HepG2 (cell line): ENCODE data around the gene NYAP1. TPM values are rescaled to one million over a fixed set of nuclear protein-coding genes. Genes with fewer than 3 reads are reported as not detected.

Source experiments
- ATAC-seq: fragments of 200-7000 bp; cut with Tn5 transposase; 3 replicates; pipeline ENCODE4 v1.9.1; 2020; ENCODE audit warnings: mild to moderate bottlenecking, moderate library complexity
- BruUV-seq: library from RNA; stranded (reverse); fragments of 400-500 nt; replicated peaks from 2 replicates; lab custom pipeline; 2021; lab: Mats Ljungman, UMichigan
- CTCF ChIA-PET: fragments of 300-600 bp; formaldehyde crosslinking; extraction: SDS; loops from one replicate; lab custom pipeline; 2021; ENCODE audit warnings: low total read pairs, inconsistent platforms, low intra/inter-chr PET ratio; lab: Yijun Ruan, JAX
- POLR2A ChIA-PET: fragments of 350-600 bp; sonication (Branson Sonifier 250); formaldehyde crosslinking; loops from one replicate; lab custom pipeline; 2020; ENCODE audit warnings: antibody characterized with exemption, inconsistent platforms; lab: Yijun Ruan, JAX
- DNase-seq: peaks from one replicate; pipeline ENCODE4 v3.0.0-alpha.2; 2015; ENCODE audit warnings: low spot score
- FAIRE-seq: peaks from 3 replicates; lab custom pipeline; 2011; peaks lifted over from hg19 to GRCh38; lab: Jason Lieb, UNC
- H2AFZ ChIP-seq: one replicate; pipeline ENCODE4 v1.6.1; 2011; ENCODE audit warnings: low read length, inconsistent platforms
- H3K27ac ChIP-seq: fragments of 300-600 bp; 3 replicates; pipeline ENCODE4 v1.8.0; 2011; ENCODE audit warnings: mixed run types, mild to moderate bottlenecking, mixed read lengths, low read length, inconsistent platforms; ENCODE audit not compliant: insufficient read depth; ENCODE audit errors: extremely low read length
- H3K27me3 ChIP-seq, 2 experiments: fragments of 200-600 bp in 1 of 2; 2 replicates in 1 of 2; 3 replicates in 1 of 2; pipeline versions ENCODE4 v1.6.0 to v1.8.0; 2011; ENCODE audit warnings: low read length in 2 of 2, mild to moderate bottlenecking in 2 of 2, moderate library complexity in 2 of 2, inconsistent platforms in 1 of 2; ENCODE audit not compliant: insufficient read depth in 2 of 2, control insufficient read depth in 1 of 2
- H3K36me3 ChIP-seq, 2 experiments: fragments of 200-600 bp in 1 of 2; replicated peaks in 1 of 2; 2 replicates in 1 of 2; 3 replicates in 1 of 2; pipeline versions ENCODE4 v1.5.1 to v1.8.0; 2011; ENCODE audit warnings: low read length in 2 of 2, inconsistent platforms in 1 of 2; ENCODE audit not compliant: insufficient read depth in 2 of 2, control insufficient read depth in 1 of 2
- H3K4me1 ChIP-seq: 2 replicates; pipeline ENCODE4 v1.5.1; 2012; ENCODE audit warnings: low read length, inconsistent platforms; ENCODE audit not compliant: insufficient read depth
- H3K4me2 ChIP-seq: 2 replicates; pipeline ENCODE4 v1.6.0; 2011; ENCODE audit warnings: low read depth, low read length, inconsistent platforms
- H3K4me3 ChIP-seq, 3 experiments: fragments of 200-600 bp in 1 of 3; sonication (generic), shearing (Covaris generic) in 1 of 3; replicated peaks in 1 of 3; 2 replicates each; pipeline ENCODE4 v1.5.1; 2011 to 2016; ENCODE audit warnings: low read length in 3 of 3, inconsistent platforms in 2 of 3, low read depth in 2 of 3, mild to moderate bottlenecking in 2 of 3, control low read depth in 1 of 3, mixed read lengths in 1 of 3; ENCODE audit not compliant: insufficient read depth in 1 of 3
- H3K79me2 ChIP-seq: one replicate; pipeline ENCODE4 v1.6.1; 2011; ENCODE audit warnings: low read length, inconsistent platforms; ENCODE audit not compliant: insufficient read depth
- H3K9ac ChIP-seq: 2 replicates; pipeline ENCODE4 v1.6.0; 2011; ENCODE audit warnings: mild to moderate bottlenecking, low read depth, low read length, inconsistent platforms; ENCODE audit not compliant: insufficient read depth
- H3K9me3 ChIP-seq: 2 replicates; pipeline ENCODE4 v1.5.1; 2012; ENCODE audit warnings: mild to moderate bottlenecking, low read length
- H4K20me1 ChIP-seq: 2 replicates; pipeline ENCODE4 v1.6.0; 2011; ENCODE audit warnings: inconsistent platforms, mild to moderate bottlenecking, low read length, moderate library complexity; ENCODE audit not compliant: insufficient read depth
- ARID4A ChIP-seq: sonication (generic); formaldehyde crosslinking; IDR thresholded peaks from 2 replicates; pipeline ENCODE4 v1.5.0; 2020; ENCODE audit warnings: mild to moderate bottlenecking, missing genetic modification reagents, borderline replicate concordance
- GLI4 ChIP-seq: sonication (generic); formaldehyde crosslinking; IDR thresholded peaks from 2 replicates; pipeline ENCODE4 v1.5.1; 2020; ENCODE audit warnings: missing genetic modification reagents, mild to moderate bottlenecking, moderate library complexity, borderline replicate concordance
- HOXA7 ChIP-seq: sonication (generic); formaldehyde crosslinking; IDR thresholded peaks from 2 replicates; pipeline ENCODE4 v1.8.1; 2022; ENCODE audit warnings: mild to moderate bottlenecking, missing genetic modification reagents, moderate library complexity
- KDM6A ChIP-seq: IDR thresholded peaks from 2 replicates; pipeline ENCODE4 v1.6.1; 2016; ENCODE audit warnings: low read depth
- NCOA5 ChIP-seq: sonication (generic); formaldehyde crosslinking; IDR thresholded peaks from 2 replicates; pipeline ENCODE4 v1.4.0; 2020; ENCODE audit warnings: missing genetic modification reagents
- PHF21A ChIP-seq: sonication (generic); formaldehyde crosslinking; IDR thresholded peaks from 2 replicates; pipeline ENCODE4 v1.5.0; 2020; ENCODE audit warnings: mild to moderate bottlenecking, missing genetic modification reagents
- ZFYVE20 ChIP-seq: sonication (generic); formaldehyde crosslinking; IDR thresholded peaks from 2 replicates; pipeline ENCODE4 v1.8.0; 2023; ENCODE audit warnings: low read depth, mild to moderate bottlenecking, moderate library complexity, missing genetic modification reagents, borderline replicate concordance
- ZHX2 ChIP-seq, 2 experiments: sonication (generic) in 1 of 2; formaldehyde crosslinking in 1 of 2; IDR thresholded peaks; 2 replicates each; pipeline versions ENCODE4 v1.6.1 to v1.9.0; 2014 to 2022; ENCODE audit warnings: antibody characterized with exemption in 1 of 2, borderline replicate concordance in 1 of 2, inconsistent platforms in 1 of 2, low read depth in 1 of 2, missing genetic modification reagents in 1 of 2
- ZNF468 ChIP-seq: sonication (generic); formaldehyde crosslinking; IDR thresholded peaks from 2 replicates; pipeline ENCODE4 v1.8.0; 2022; ENCODE audit warnings: mild to moderate bottlenecking, moderate library complexity, missing genetic modification reagents
- WGBS: methylation state at CpG from one replicate; pipeline ENCODE4 v1.1.6; 2017; ENCODE audit warnings: low lambda C conversion rate; 5-methylcytosine and 5-hydroxymethylcytosine counted together
- in situ Hi-C: cut with HindIII; loops from 2 replicates; pipeline ENCODE4 v1.10.0; 2017; ENCODE audit warnings: low pct_unique_long_range_greater_than_20kb; ENCODE audit not compliant: extremely low pct_ligation_motif_present
- intact Hi-C: fragments of 100-400 bp; cut with micrococcal nuclease; formaldehyde crosslinking; loops from one replicate; pipeline ENCODE4 v1.10.0; 2022; ENCODE audit not compliant: unreplicated experiment
- polyA plus RNA-seq, 8 experiments: library from polyadenylated mRNA; depleted of rRNA in 3 of 8; stranded (reverse) in 7 of 8; unstranded in 1 of 8; fragments of >200 nt; fragmentation: Illumina TruSeq in 4 of 8; extraction: Trizol in 4 of 8; gene quantifications; 2 replicates each; pipeline versions ENCODE4 v1.2.1 to v1.2.3, GENCODE V29; 2011 to 2016; ENCODE audit warnings: low read depth in 4 of 8, missing spikeins in 1 of 8, mixed read lengths in 1 of 8; ENCODE audit not compliant: insufficient read depth in 1 of 8
- total RNA-seq, 5 experiments: library from RNA; depleted of rRNA; stranded (reverse); fragments of >200 nt; fragmentation: Illumina TruSeq; extraction: Trizol; gene quantifications; 2 replicates each; pipeline ENCODE4 v1.2.3, GENCODE V29; 2016; ENCODE audit warnings: low read depth in 1 of 5

Gene NYAP1
- total and polyA plus RNA-seq, 2 of the 13 experiments (the other 11 are each of a cell fraction or from before 2014, with no cell fraction given): 0.15 to 0.46 TPM

- H3K9me3 ChIP-seq: no peaks in the 10 kb centered on the region
- FAIRE-seq: no peak
- H3K4me3 ChIP-seq: no peak overlapping the region
- H4K20me1 ChIP-seq: no peaks in the 10 kb centered on the region
- DNase-seq: no peak
- no peaks in the 10 kb centered on the region for H3K36me3 ChIP-seq
- H3K27ac ChIP-seq: no peak overlapping the region
- no peak overlapping the region for H2AFZ ChIP-seq
- H3K9ac ChIP-seq: no peak overlapping the region
- ATAC-seq: no peak
- 10% methylated on average over 1 of the region's 1 CpG for WGBS
- H3K4me1 ChIP-seq: peaks cover 51% of the 10 kb centered on the region
- ChIA-PET CTCF (interaction anchor here (3.3 kb wide), 1 partner anchor 12 kb away, joined by 32 read pairs; no protein-coding TSS in a partner anchor), POLR2A (interaction anchor here (0.8 kb wide), 1 partner anchor 16 kb away, joined by 3 read pairs; no protein-coding TSS in a partner anchor)
- no TSS peak for BruUV-seq
- H3K79me2 ChIP-seq: peaks cover 1% of the 10 kb centered on the region
- H3K4me2 ChIP-seq: no peak overlapping the region
- intact Hi-C loops (loop anchor here (5.0 kb wide), 1 partner anchor 701 kb away; the partner anchor contains the start of gene NAT16), in situ Hi-C loops (no loop called here)
- peaks cover 2 to 37% of the 10 kb centered on the region in 2 experiments; a peak in 3 of 5 replicates for H3K27me3 ChIP-seq
- TF ChIP-seq HOXA7 (no peak), ARID4A (CRISPR knock-in tag) (no peak), PHF21A (no peak), NCOA5 (CRISPR knock-in tag) (no peak), ZNF468 (CRISPR knock-in tag) (no peak), ZHX2 (IDR thresholded peaks at IDR 0.05; ENCODE audit: low read depth) (no peak), ZHX2 (CRISPR knock-in tag; IDR thresholded peaks at IDR 0.05; ENCODE audit: borderline replicate concordance) (no peak), GLI4 (CRISPR knock-in tag) (no peak), KDM6A (CRISPR knock-in tag) (no peak), ZFYVE20 (CRISPR knock-in tag) (no peak)
Observed at GRCh38 chr7:100481466-100481865, 2.3 kb upstream of the NYAP1 start.
